GM12864 (cell line): Measurements from ENCODE around the gene SCARF2.
"Not testable (repeated sequence)": the region's sequence is repeated elsewhere in the genome, so short reads cannot be mapped to it uniquely, and the experiment has no call there.

ENCODE experiments used
- DNase-seq: peaks from one replicate; pipeline ENCODE4 v3.0.0-alpha.2; 2011; ENCODE audit warnings: low read depth
- H3K4me3 ChIP-seq: 2 replicates; pipeline ENCODE4 v1.5.1; 2011; ENCODE audit warnings: mild to moderate bottlenecking, low read depth, low read length, control low read depth
- CTCF ChIP-seq: IDR thresholded peaks from 2 replicates; pipeline ENCODE4 v1.5.1; 2011; ENCODE audit warnings: low read depth, mild to moderate bottlenecking, moderate library complexity, low read length, control low read depth, inconsistent platforms; ENCODE audit errors: missing control alignments

The SCARF2 gene

GRCh38 chr22:20437613-20438426 is at the start of gene SCARF2:
Gene SCARF2, minus strand, starts transcription at chr22:20437825. Its CDS starts 71 bp downstream, at chr22:20437754.
- no peak for TF ChIP-seq CTCF
- no peak for DNase-seq
- H3K4me3 ChIP-seq = no peak within 1 kb of the TSS

GRCh38 chr22:20486229-20486628 is 48.6 kb upstream of the SCARF2 start:
- H3K4me3 ChIP-seq = no peak overlapping the region
- DNase-seq = no peak
- TF ChIP-seq CTCF = no peak

- DNase-seq = no peak
- H3K4me3 ChIP-seq = no peak overlapping the region
- no peak for TF ChIP-seq CTCF
Measured at GRCh38 chr22:20484948-20485683, 47.5 kb upstream of the SCARF2 start.

- TF ChIP-seq CTCF = no peak
- DNase-seq = no peak
- H3K4me3 ChIP-seq = no peak overlapping the region
Measured at GRCh38 chr22:20483771-20484170, 46.1 kb upstream of the SCARF2 start.

- DNase-seq, H3K4me3 ChIP-seq: not testable (repeated sequence)
Measured at GRCh38 chr22:20483143-20483506, 45.5 kb upstream of the SCARF2 start.

- no peak for TF ChIP-seq CTCF
- no peak overlapping the region for H3K4me3 ChIP-seq
- no peak for DNase-seq
Measured at GRCh38 chr22:20479612-20480196, 42.1 kb upstream of the SCARF2 start.

- DNase-seq, H3K4me3 ChIP-seq: not testable (repeated sequence)
Measured at GRCh38 chr22:20478059-20478458, 40.4 kb upstream of the SCARF2 start.

GRCh38 chr22:20475569-20475968 is 37.9 kb upstream of the SCARF2 start:
- not testable (repeated sequence) for DNase-seq, H3K4me3 ChIP-seq
